T-helper 9 cell (primary cell): ENCODE measurements around the gene ANP32A.

ENCODE experiments used
- DNase-seq: peaks from one replicate; pipeline ENCODE4 v3.0.0-alpha.2; 2020

The ANP32A gene

DNA sequence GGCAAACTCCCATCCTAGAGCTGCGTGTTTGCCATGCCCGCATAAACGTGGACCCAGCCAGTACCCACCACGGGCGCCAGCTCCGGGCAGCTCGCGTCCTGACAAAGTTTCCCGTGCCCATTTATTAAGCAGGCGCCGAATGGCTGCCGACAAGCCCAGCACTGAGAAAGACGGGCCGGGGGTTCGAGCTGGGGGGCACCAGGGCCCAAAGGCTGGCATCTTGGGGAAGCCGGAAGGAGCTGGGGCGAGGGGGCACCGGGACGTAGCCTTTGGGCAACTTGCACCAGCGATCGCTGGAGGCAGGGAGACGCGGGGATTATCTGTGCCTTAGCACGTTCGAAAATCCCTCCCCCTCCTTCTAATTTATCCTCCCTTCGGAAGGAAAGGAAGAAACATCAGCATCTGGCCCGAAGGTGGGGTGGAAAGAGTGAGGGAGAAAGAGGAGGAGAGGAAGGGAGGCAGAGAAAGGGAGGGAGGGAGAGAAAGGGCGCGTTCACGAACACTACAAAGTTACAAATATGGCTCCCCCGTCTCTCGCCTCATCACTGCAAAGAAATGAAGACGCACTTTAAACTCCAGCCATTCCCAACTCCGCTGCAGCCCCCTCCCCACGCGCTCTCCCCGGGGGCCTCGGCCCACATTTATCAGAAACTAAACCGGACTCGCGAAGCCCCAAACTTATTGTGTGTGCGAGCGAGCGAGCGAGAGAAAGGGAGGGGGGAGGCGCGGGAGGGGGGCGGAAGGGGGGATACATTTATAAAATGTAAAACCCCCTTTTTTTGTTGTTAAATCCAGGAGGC lies 1.0 kb downstream of the ANP32A start:
- DNase-seq = peak; percentile 8

DNA sequence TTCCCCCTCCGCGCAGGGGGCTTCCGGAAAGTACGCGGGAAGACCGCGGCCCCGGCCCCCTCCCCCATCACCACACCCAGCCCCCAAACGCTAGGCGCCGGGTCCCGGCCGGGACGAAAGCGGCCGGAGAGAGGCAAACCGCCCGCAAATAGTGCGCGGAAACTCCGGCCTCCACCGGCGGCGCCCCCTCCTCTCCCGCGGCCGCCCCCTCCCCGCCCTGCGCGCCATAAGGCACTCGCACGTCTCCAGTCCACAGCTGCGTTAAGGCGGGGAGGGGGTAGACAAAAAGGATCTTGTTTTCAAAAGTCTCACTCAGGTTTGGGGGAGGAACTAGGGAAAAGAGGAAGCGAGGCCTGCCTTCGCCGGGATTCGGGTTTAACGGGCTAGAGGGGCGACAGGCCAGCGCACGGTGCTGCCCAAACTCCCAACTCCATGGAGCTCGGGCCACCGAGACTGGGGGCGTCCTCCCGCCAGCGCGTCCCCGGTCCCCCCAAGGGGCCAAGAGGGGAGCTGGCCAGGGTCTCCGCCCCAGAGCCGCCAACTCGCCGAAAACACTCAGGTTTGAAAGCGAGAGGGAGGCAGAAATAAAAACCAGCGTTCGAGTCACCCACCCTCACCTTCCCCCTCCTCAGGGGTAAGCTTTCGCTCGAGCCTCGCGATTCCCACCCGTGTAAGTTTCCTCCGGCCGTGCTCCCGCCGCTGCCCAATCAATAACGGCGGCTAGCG lies 1.8 kb downstream of the ANP32A start:
- peak; percentile 7 for DNase-seq

DNA sequence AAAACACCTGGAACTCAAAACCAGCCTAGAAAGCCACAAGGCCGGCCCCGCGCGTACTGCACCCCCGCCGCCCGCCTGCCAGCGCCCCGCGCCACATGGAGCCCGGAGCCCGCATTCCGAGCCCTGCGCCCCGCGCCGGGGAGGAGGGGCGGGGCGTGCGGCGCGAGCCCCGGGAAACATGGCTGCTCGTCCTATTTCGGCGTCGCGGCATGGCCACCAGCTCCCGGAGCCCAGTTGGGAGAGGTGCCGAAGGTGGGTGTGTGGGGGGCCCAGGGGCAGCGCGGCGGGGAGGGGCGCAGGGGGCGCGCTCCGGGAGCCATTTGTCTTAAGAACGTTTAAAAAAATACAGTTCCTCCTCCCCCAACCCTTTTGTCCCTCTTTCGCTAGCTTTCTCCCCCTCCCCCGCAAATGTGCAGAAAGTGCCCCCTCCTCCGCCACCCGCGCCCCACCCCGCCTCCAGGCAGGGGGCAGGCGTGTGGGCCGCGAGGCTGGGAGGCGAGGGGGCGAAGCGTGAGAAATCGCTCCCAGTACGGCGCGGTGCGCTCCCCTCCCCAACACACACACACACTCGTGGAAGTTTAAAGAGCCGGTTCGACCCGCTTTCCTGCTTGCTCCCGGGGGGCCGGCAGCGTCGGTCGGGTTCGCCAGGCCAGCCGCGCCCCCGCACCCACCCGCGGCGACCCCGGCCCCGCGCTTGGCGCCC lies 2.5 kb downstream of the ANP32A start:
- peak; percentile 64 for DNase-seq

DNA sequence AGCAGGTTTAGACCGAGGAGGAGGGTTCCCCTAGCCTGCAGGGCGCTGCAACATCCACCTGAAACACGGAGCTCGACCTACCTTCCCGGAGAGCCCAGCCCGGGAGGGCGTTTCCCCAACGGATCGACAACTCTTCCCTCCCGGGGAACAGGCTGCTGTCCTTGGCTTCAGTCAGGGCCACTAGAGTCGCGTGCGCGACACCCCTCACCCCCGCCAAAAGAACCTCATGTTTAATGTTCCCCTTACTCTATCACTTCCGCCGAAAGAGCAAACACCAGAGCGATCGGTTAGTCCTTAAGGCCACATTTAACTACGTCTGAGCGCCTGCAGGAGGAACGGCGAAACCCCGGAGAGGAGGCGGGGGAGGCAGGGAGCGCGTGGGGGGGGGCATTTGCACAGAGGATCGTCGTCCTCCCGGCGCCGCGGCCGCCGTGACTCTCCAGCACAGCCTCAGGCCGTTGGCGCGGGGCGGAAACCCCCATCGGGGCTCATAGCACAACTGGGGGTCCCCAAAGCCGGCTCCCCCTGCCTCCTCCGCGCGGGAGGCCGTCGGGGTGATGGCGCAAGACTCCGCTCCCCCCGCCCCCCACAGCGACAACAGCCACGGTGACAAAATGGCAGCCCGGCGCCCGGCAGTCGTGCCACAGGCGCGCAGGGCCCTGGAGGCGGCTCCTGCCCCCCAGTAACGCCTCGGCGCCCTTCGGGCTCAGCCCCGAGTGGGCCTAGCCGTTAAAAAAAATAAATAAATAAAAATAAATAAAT lies 3.2 kb downstream of the ANP32A start:
- DNase-seq = peak; percentile 64

DNA sequence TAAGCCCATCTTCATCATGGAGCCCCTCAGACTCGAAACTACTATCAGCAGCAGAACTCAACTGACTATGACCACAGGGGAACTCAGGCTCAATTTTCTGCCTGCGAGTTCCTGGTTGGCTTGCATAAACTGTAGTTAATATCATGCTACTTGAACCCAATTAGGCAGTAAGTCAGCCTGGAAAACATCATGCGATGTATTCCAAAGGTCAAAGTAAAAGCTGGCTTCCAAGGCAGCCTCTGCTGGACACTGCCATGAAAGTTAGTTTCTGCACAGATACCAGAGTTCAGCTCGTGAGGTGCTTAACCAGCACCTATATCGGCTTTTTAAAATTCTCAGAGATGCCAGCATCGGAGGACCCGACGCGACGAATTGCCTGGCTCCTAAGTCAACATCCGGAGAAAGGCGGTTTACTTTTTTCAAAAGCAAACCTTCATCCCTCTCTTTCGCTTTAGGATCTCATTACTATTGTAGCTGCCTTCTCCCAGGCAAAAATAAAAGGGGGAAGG lies 3.8 kb downstream of the ANP32A start:
- no peak for DNase-seq

DNA sequence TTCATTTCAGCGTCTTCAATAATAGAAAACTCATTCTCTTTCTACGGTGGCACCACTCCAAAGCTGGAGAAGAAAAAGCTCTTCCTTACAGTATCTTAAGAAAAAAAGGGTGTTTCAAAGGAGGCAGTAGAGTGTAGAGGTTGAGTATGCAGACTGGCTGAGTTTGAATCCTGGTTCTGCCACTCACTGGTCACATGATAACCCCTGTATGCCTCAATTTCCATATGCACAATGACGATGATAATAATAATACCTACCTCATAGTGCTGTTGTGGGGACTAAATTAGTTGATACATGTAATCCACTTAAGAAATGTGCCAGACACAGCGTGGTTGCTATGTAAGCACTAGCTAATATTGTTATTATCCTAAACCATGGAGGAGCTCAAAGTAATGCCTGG lies 4.5 kb downstream of the ANP32A start:
- DNase-seq = no peak

DNA sequence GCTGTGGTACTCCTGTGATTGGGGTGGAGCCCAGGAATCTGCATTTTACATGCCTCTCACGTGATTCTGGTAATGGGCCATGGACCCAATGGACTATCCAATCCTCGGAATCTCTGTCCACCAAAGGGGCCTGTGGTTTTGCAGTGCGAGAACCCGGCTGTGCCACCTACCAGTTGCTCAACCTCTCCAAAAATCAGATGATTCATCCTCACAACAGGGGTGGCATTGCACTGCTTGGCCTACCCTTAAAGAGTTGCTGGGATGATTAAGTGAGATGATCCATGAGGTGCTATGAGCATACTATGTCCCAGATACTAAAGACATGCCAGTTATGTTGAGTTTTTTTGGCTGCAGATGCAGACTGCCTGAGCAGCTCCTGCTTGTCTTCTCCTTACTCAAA lies 5.1 kb downstream of the ANP32A start:
- DNase-seq = no peak

- no peak for DNase-seq
Observed at GRCh38 chr15:68814596-68814995, 6.1 kb downstream of the ANP32A start.

GRCh38 chr15:68812597-68813431 lies 7.9 kb downstream of the ANP32A start:
- DNase-seq = no peak

DNA sequence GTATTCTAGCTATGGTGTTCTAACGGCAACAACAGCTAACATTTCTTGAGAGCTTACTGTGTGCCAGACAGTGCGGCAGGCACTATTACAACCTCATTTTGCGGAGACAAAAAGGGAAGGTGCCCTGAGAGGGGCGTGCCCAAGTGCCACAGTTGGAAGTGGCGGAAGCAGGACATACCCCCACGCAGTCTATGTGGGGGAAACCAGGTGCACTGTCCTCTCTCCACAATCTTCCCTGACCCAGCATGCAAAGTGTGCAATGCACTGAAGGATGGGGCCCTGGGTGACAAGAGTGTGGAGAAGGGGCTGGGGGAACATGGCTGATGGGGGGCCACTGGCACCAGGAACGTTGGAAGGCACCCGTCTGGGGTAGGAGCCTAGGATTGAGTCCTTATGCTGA lies 8.6 kb downstream of the ANP32A start:
- no peak for DNase-seq

- no peak for DNase-seq
Observed at GRCh38 chr15:68809517-68809916, 11.2 kb downstream of the ANP32A start.

- DNase-seq = no peak
Observed at GRCh38 chr15:68808770-68809169, 11.9 kb downstream of the ANP32A start.

DNA sequence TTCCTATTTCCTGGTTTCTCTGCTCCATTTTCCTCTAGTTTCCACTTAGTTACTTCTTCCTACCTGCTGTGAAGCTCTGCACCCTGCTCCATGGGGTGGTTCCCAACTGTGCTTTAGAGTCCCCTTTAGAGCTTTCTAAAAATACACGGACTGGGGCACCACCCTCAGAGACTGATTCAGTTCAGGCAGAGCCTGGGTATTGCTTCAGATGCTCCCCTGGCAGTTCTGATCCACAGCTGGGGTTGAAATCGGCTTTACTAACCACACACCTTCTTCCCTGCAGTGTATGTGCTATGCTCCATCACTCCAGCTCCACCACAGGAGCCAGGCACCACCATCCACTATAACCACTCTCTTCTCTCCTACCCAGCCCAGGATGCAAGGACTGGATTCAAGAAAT lies 12.6 kb downstream of the ANP32A start:
- no peak for DNase-seq

- no peak for DNase-seq
Observed at GRCh38 chr15:68807249-68807648, 13.4 kb downstream of the ANP32A start.

- no peak for DNase-seq
Observed at GRCh38 chr15:68806220-68807060, 14.3 kb downstream of the ANP32A start.

DNA sequence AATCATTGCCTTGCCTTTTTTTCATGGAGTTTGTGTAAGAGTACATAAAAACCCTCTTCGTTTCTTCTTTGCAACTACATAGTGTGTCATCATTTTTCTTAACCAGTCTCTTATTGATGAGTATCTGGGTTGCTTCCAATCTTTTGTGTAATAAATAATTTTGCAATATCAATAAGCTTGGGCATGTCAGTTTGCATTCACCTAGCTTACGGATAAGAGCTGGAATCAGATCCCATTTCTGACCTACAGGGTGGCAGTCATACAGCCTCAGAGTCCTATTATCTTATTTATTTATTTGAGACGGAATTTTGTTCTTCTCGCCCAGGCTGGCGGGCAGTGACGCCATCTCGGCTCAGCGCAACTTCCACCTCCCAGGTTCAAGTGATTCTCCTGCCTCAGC lies 18.3 kb downstream of the ANP32A start:
- DNase-seq = no peak

DNA sequence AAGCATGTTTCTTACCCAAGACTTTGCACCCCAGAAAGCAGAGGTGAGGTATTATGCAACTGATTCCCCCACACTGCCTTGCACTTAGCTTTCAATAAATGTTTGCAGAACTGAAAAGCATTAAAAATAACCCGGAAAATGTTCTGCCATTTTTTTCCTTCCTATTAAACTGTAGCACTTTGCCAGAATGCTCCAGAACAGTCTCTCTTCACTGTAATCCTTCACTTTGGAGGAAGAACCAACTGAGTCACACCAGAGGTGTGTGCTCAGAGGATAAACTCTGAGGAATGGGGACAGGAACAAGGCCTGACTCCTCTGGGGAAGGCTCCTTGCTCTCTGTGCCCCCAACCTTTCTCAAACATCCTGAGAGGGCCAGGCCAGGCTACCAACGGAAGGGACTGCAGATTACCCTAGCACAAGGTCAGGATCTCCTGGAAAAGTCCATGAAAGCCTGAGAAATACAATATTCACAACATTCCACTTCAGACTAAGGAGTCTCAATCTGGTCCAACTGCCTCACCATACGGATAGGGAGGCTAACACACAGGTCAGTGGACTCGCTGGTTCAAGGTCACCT lies 19.0 kb downstream of the ANP32A start:
- DNase-seq = no peak

DNA sequence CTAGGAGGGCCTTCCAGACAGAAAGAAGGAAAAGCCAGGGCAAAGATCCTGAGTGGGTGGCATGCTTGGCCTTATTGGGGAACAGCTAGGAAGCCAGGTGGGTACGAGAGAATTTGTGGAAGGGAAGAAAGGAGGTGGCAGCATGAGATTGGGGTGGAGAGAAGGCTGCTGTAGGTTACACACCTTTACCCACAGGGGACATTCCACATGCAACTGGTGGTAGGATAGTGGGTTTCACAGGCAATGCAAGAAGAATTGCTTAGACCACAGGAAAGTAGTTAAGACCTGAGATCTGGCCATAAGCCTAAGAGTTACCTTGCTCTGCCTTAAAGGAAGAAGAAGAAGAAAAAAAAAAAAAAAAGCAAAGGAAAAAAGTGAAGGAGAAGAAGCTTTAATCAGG lies 19.8 kb downstream of the ANP32A start:
- DNase-seq = no peak

- no peak for DNase-seq
Observed at GRCh38 chr15:68798346-68799094, 22.2 kb downstream of the ANP32A start.
